ENCODE results near the gene RBM34.

DNA sequence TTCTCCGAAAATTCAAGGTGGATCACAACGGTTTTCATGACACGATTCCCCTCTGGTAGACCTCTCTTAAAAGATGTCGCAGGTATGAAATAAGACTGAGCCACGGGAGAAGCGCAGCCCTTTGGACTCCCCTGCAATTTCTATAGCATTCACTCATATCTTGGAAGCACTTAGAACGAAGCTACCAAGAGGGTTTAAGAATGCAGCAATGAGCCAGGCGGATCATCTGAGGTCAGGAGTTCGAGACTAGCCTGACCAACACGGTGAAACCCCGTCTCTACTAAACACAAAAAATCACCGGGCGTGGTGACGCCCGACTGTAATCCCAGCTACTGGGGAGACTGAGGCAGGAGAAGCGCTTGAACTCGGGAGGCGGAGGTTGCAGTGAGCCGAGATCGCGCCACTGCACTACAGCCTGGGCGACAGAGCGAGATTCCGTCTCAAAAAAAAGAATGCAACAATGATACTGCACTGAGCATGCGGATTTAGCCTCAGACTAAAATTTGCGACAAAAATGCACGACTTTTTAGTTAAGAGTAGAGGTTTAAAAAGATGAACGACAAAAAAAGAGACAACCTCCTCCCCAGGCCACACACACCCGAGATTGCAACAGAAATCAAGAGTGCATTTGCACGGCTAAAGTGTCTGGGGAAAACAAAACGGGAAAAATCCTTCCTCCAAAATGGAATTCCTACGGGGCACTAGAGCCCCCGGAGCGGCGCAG is 33.2 kb downstream of the RBM34 start:
- TF ChIP-seq, protein P1, sequence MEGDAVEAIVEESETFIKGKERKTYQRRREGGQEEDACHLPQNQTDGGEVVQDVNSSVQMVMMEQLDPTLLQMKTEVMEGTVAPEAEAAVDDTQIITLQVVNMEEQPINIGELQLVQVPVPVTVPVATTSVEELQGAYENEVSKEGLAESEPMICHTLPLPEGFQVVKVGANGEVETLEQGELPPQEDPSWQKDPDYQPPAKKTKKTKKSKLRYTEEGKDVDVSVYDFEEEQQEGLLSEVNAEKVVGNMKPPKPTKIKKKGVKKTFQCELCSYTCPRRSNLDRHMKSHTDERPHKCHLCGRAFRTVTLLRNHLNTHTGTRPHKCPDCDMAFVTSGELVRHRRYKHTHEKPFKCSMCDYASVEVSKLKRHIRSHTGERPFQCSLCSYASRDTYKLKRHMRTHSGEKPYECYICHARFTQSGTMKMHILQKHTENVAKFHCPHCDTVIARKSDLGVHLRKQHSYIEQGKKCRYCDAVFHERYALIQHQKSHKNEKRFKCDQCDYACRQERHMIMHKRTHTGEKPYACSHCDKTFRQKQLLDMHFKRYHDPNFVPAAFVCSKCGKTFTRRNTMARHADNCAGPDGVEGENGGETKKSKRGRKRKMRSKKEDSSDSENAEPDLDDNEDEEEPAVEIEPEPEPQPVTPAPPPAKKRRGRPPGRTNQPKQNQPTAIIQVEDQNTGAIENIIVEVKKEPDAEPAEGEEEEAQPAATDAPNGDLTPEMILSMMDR (IDR thresholded peaks at IDR 0.05) = no peak
- TF ChIP-seq POLR2A (IDR thresholded peaks at IDR 0.05) = no peak

Data from uterus (tissue), 2 donors.